Colonic mucosa (tissue), 4 donors: ENCODE data around the gene PLEKHA1. TPM values are rescaled to one million over a fixed set of nuclear protein-coding genes. Genes with fewer than 3 reads are reported as not detected.

ENCODE experiments used
- DNase-seq: peaks from one replicate; pipeline ENCODE4 v3.0.0-alpha.2; 2020
- H3K27ac ChIP-seq: fragments of 200-600 bp; one replicate; pipeline ENCODE4 v1.8.0; 2021
- H3K27me3 ChIP-seq: fragments of 200-600 bp; one replicate; pipeline ENCODE4 v1.8.0; 2021
- H3K36me3 ChIP-seq: fragments of 200-600 bp; one replicate; pipeline ENCODE4 v1.8.0; 2021
- H3K4me1 ChIP-seq: fragments of 200-600 bp; one replicate; pipeline ENCODE4 v1.8.0; 2021; ENCODE audit warnings: mild to moderate bottlenecking
- H3K4me3 ChIP-seq: fragments of 200-600 bp; one replicate; pipeline ENCODE4 v1.8.0; 2021
- H3K9ac ChIP-seq, 2 donors: one replicate each; pipeline ENCODE4 v1.7.0; 2013; ENCODE audit warnings: control low read depth in 2 of 2, low read depth in 2 of 2, low read length in 2 of 2
- H3K9me3 ChIP-seq: fragments of 200-600 bp; one replicate; pipeline ENCODE4 v1.8.0; 2021
- intact Hi-C: fragments of 100-400 bp; cut with DNase I; formaldehyde crosslinking; loops from one replicate; pipeline ENCODE4 v1.14.1; 2022
- total RNA-seq, 2 donors: library from RNA; stranded (reverse); fragmentation: NEBNext Ultra II Directional in 1 of 2; extraction: Animal tissue kit (Norgen Biotek cat#: 25700) in 1 of 2; gene quantifications; one replicate each; pipeline ENCODE4 v1.2.1, GENCODE V29; 2021
- TF ChIP-seq, protein P1 (sequence below): fragments of 200-600 bp; IDR thresholded peaks from one replicate; pipeline ENCODE4 v1.8.0; 2022; ENCODE audit warnings: antibody characterized with exemption, mild to moderate bottlenecking
- donor health status: healthy.
- donor health status: DM: no; HTN: no; CAD: no.
- donor health status: DM: no; HTN: no; CAD: no.

Gene PLEKHA1
- total RNA-seq, 2 donors from 2014 or later = 34.8 to 55.6 TPM

- Histone ChIP-seq H3K9me3 (no peaks in the 10 kb centered on the region), H3K27me3 (no peaks in the 10 kb centered on the region), H3K9ac (no peak overlapping the region), H3K4me3 (no peak overlapping the region), H3K27ac (no peak overlapping the region), H3K36me3 (no peaks in the 10 kb centered on the region), H3K4me1 (no peaks in the 10 kb centered on the region)
- TF ChIP-seq, protein P1, sequence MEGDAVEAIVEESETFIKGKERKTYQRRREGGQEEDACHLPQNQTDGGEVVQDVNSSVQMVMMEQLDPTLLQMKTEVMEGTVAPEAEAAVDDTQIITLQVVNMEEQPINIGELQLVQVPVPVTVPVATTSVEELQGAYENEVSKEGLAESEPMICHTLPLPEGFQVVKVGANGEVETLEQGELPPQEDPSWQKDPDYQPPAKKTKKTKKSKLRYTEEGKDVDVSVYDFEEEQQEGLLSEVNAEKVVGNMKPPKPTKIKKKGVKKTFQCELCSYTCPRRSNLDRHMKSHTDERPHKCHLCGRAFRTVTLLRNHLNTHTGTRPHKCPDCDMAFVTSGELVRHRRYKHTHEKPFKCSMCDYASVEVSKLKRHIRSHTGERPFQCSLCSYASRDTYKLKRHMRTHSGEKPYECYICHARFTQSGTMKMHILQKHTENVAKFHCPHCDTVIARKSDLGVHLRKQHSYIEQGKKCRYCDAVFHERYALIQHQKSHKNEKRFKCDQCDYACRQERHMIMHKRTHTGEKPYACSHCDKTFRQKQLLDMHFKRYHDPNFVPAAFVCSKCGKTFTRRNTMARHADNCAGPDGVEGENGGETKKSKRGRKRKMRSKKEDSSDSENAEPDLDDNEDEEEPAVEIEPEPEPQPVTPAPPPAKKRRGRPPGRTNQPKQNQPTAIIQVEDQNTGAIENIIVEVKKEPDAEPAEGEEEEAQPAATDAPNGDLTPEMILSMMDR = no peak
- intact Hi-C loops = no loop called here
- no peak for DNase-seq
These were observed 72.3 kb downstream of the PLEKHA1 start for GRCh38 chr10:122446668-122447423.

DNA sequence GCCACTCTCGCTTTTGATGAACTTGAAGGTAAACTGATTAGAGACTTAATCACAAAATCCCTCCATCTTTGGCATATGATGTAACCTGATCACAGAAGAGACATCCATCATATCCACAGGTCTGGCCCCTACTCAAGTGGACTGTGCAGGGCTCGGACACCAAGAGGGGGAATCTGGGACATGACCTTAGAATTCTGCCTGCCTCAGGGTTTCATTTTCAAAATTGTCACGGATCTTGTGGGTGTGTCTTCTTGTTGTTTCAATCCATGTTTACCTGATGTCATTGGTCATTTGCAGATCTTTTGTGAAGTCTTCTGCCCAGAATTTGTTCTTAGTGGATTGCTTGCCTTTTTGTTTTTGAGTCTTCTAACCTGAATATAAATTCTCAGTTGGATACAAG, 74.1 kb downstream of the PLEKHA1 start:
- no peak overlapping the region for H3K9ac ChIP-seq
- H3K36me3 ChIP-seq = no peaks in the 10 kb centered on the region
- H3K27ac ChIP-seq = no peak overlapping the region
- TF ChIP-seq, protein P1 = no peak
- no peaks in the 10 kb centered on the region for H3K4me1 ChIP-seq
- H3K27me3 ChIP-seq = no peaks in the 10 kb centered on the region
- no peak for DNase-seq
- intact Hi-C loops = no loop called here
- H3K9me3 ChIP-seq = no peaks in the 10 kb centered on the region
- H3K4me3 ChIP-seq = no peak overlapping the region

GRCh38 chr10:122449153-122449552, 74.6 kb downstream of the PLEKHA1 start:
- Histone ChIP-seq H3K27ac (no peak overlapping the region), H3K9me3 (no peaks in the 10 kb centered on the region), H3K4me3 (no peak overlapping the region), H3K4me1 (no peaks in the 10 kb centered on the region), H3K27me3 (no peaks in the 10 kb centered on the region), H3K9ac (no peak overlapping the region), H3K36me3 (no peaks in the 10 kb centered on the region)
- TF ChIP-seq, protein P1 = no peak
- intact Hi-C loops = no loop called here
- no peak for DNase-seq

DNA sequence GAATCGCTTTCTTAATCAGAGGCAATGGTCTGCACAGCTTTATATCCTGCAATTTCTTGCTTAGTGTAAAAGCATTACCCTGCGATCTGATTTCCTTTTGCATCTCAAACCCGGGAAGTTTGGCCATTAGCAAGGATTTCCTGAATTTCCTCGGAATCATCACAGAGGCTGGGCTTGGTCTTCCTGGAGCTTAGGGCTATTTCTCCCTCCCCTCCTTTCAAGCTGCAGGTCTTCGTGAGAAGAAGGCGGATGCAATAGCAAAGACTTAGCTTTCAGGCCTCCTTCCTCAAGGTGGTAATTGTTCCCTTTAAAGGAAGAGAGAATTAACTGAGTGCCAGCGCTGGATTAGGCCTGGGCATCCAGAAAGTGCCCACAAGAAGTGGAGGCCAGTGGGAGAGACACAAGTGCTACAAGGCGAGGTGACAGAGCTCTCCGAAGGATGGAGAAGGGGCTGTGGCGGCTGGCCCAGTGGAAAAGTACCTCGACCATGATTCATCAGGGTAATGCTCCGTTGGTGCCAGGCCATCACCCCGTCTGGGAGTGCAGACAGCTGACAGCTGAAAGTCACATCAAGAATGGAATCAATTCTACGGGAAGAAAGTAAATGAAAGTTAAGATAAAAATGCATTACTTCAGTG, 76.0 kb downstream of the PLEKHA1 start:
- H3K4me3 ChIP-seq = no peak overlapping the region
- H3K27ac ChIP-seq = no peak overlapping the region
- no peaks in the 10 kb centered on the region for H3K9me3 ChIP-seq
- H3K27me3 ChIP-seq = no peaks in the 10 kb centered on the region
- H3K4me1 ChIP-seq = no peaks in the 10 kb centered on the region
- TF ChIP-seq, protein P1 = no peak
- intact Hi-C loops = no loop called here
- H3K36me3 ChIP-seq = no peaks in the 10 kb centered on the region
- DNase-seq = no peak
- H3K9ac ChIP-seq = no peak overlapping the region

GRCh38 chr10:122454071-122454470, 79.6 kb downstream of the PLEKHA1 start:
- TF ChIP-seq, protein P1 = no peak
- Histone ChIP-seq H3K4me1 (no peaks in the 10 kb centered on the region), H3K9me3 (no peaks in the 10 kb centered on the region), H3K9ac (no peak overlapping the region), H3K27ac (no peak overlapping the region), H3K27me3 (no peaks in the 10 kb centered on the region), H3K4me3 (no peak overlapping the region), H3K36me3 (no peaks in the 10 kb centered on the region)
- intact Hi-C loops = no loop called here
- no peak for DNase-seq
